Left renal pelvis (tissue), 4 donors: Measurements from ENCODE around the gene PIK3R6. TPM values are rescaled to one million over a fixed set of nuclear protein-coding genes. Genes with fewer than 3 reads are reported as not detected.

Experiments used
- DNase-seq, 4 donors: peaks; one replicate each; pipeline ENCODE4 v3.0.0-alpha.2; 2013; ENCODE audit warnings: low read depth in 4 of 4, low spot score in 3 of 4
- polyA plus RNA-seq, 4 donors: library from polyadenylated mRNA; unstranded; fragments of 120-200 nt; gene quantifications; one replicate each; pipeline ENCODE4 v1.2.1, GENCODE V29; 2013; ENCODE audit not compliant: insufficient read length in 4 of 4

The PIK3R6 gene, protein sequence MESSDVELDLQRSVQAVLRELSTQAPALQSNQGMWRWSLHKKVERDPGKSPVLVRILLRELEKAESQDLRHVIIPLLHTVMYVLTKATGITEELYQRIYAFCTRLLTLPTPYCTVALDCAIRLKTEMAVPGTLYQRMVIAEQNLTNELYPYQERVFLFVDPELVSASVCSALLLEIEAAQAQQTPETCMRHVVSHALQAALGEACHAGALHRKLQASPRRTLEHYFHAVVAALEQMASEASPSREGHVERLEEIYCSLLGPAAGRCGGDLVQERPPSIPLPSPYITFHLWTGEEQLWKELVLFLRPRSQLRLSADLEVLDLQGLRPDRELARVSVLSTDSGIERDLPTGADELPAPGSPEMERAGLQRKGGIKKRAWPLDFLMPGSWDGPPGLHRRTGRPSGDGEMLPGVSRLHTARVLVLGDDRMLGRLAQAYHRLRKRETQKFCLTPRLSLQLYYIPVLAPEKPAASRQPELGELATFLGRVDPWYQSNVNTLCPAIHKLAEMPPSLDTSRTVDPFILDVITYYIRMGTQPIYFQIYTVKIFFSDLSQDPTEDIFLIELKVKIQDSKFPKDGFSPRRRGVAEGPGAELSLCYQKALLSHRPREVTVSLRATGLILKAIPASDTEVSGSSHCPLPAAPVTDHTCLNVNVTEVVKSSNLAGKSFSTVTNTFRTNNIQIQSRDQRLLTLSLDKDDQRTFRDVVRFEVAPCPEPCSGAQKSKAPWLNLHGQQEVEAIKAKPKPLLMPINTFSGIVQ
- polyA plus RNA-seq: 1 to 10 TPM; 1.0 to 1.8 (median 1.6) TPM

DNA sequence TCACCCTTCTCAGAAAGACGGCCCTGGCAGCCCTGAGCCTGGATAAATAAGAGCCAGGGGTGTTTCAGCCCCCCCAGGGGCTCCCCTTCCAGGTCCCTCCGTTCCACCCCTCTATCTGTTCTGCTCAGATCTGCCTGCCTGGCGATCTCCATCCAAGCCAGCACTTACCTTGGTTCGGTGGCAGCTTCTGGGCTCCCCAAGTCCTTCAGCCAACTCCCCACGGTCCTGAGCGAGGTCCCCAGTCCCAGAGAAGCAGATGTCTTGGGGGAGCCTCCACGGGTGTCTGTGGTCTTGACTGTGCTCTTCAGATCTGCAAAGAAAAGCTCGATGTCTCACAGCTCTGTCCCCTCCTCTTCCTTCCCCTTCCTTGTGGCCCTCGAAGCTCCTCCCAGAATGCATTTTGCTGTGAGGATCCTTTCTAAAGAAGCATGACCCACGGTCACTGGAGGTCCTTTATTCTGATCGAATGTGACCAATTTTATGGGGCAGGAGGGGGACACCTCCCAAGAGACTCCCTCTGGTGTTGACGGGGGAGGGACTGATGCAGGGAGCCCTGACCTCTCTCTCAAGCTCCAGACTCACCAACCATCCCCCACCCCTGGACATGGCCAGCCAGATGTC, at the start of gene PIK3R6:
Gene PIK3R6 (minus strand): TSS at position 314 of the 621 bp plus-strand sequence. CDS start 17,880 bp downstream, outside the sequence.
- no peak for DNase-seq

DNA sequence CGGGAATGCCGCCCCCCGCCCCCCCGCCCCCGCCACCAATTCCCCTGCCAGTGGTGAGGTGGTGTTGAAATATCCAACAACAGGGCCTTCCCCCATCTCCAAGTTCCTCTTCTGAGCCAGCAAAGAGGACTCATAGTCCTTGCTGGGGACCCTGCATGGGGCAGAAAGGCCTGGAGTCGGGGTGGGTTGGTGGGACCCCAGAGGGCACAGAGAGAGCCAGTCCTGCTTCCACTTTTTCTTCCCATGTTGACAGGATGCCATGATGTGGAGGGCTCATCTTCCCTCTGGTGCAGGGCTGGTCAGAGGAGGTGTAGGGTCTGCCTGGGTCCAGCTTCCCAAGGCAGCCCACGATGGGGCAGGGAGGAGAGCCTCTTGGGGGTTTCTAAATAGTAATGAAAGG, 49.0 kb upstream of the PIK3R6 start:
- DNase-seq: no peak

DNA sequence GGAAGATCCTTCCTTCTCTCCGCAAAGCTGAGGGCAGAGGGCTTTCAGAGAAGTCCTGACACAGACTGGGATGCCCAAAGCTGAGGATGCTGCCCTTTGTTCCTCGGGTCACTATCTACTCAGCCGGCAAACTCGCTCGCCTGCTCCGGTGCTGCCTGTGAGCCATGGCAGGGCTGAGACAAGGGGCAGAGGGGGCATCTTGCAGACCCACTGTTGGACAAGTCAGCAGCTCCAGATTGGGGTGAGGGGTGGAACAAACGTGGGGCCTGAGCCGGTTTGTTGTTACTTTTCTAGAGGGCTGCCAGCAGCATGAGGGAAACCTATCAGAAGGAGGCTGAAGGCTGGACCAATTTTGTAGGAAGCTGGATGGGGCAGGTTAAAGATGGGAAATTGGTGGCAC, 47.1 kb upstream of the PIK3R6 start:
- no peak for DNase-seq

DNA sequence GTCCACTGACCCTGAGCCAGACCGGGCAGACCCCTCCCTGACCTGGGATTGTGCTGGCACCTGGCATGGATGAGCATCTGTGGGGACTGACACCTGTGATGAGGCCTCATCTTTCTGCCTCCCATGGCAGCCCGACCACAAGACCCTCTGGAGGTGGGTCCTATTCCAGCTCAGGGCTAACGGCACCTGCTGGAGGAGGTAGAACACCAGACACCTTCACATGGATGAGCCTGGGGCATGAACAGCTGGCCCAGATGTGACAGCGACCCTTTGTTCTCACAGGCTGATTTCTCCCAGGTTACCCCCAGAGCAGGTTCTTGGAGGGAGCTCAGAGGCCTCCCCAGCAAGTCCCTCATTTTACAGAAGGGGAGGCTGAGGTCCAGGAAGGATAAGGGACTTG, 46.4 kb upstream of the PIK3R6 start:
- no peak for DNase-seq

DNA sequence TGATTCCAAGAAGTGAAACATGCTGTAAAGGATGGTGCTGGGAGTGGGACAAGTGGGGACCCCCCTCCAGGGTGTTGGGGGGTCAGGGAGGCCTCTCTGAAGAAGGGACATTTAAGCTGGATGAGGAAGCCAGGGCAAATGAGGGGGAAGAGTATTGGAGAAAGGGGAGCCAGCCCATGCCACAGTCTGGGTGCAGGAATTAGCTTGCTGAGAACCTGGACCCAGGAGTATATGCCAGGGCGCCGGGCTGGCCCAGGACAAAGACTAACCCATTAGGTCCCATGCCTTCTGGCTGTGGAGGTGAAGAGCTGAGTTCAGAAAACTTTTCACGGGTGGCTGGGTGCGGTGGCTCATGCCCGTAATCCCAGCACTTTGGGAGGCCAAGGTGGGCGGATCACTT, 45.6 kb upstream of the PIK3R6 start:
- no peak for DNase-seq

DNA sequence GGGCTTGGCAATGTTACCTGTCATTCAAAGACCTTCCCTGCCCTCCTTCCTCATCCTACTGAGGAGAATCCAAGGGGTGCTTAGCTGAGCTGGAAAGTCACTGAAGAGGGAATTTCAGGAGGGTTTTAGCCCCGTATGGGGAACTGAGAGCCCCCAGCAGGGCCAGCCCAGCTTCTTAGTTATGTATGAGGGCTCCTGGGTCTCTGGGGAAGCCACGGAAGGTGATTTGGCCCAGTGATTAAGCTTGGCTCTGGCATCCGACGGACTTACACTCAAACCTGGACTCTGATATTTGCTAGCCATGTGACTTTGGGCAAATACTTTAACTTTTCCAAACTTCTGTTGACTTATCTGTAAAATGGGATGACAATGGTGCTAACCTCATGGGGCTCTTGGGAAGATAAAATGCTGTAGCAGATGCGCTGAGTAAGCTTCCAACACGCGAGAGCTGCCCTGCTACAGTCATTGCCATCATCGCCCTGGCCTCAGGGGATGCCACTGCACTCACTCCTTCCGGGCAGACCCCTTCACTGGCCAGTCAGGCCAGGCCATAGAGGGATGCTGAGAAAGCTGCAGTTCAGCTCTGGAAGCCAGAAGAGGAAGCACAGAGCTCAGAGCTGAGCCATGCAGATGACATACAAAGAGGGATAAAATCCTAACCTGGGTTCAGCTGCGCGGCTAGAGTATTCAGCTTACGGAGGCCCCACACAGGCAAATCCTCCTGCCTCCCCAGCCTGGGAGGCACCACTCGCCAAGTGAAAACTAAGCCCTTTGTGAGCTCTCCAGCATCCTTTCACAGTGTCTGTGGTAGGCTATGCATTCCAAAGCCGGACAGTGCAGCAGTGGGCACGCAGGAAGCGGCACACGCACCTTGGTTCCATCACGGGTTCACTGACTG, 44.9 kb upstream of the PIK3R6 start:
- no peak for DNase-seq

DNA sequence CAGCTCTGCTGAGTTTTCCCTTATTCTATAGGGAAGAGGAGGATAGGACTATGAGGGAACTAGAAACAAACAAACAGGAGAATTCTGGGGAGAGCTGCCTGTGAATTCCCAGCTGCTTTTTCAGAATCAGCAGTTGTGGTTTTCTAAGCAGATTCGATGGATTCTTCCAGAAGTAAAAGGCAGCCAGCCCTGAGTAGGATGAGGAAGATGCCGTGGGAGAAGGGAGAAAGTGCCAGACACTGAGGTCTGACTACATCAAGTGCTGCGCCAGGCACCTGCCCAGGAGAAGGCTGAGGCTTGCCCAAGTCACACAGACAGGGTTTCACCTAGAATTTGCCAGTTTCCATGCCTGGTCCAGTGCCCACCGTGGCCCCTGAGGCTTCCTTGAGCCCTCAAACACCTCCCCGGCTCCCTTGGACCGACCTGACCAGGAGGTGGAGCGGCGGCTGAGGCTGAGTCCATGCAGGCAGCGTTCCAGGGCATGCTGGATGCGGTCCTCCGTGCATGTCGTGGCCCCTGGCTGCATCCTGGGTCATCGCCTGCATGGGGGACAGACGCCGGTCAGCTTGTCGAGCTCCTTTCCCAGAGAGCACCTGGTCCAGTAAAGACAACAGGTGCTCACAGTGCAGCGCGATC, 43.6 kb upstream of the PIK3R6 start:
- no peak for DNase-seq

DNA sequence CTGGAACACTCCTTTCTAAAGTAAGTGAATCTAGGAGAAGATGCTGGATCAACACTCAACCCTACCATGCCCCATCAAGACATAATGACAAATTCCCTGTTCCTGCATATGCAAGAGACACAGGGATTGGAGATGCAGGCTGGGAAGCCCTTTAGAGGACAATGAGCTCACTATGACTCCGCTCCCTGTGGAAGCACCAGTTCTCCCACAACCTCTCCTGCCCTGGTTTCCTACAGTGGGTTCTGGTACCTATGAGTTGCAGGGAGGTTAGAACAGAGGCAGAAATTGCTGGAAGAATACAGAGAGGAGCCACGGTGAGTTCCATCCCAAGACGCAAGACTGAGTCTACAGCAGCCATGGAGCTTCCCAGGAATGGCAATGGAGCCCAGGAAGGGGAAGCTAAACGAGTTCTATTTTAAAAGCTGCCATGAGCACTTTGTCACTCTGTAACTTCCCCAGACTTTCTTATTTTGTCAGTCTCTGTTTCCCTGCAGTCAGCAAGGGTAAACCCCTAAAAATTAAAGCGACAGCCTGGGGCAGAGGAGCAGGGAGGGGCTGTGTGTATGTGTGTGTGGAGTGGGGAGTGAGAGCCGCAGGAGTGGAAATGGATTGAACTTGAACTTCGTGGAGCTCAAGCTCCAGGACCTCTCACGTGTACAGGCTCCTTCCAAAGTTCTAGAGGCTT, 42.3 kb upstream of the PIK3R6 start:
- no peak for DNase-seq

DNA sequence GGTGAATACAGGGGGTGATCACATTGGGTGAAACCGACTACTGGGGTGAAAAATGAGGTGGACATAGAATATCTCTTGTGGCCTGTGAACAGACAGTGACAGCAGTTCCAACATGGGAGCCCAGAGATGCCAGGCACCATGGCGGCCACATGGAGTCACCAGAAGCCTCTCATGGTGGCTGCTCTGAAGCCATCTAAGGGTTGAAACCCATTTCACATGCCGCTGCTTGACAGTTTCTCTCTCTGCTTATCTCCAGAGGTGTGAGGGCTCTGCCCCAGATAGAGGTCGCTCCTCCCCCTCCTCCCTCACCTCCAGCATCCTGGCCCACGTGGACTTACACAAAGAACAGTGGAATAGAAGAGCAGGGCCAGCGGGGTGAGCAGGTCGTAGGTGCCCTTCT, 37.9 kb upstream of the PIK3R6 start:
- DNase-seq: no peak

DNA sequence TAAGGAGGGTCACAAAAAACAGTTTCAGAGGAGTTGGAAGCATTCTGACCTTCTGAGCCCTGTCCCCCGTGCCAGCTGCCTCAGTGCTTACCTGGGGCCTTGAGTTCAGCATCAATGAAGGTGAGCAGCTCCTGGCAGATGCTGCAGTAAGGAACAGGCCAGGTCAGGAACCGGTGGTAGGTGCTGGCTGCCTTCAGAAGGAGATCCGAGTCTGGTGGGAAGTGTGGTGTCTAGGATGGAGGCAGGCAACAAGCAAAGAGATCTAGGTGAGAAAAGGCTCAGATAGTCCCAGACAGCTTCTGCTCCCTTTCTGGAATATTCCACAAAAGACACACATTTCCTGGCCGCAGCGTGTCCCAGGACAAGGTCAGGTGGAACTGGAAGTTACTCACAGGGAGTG, 37.2 kb upstream of the PIK3R6 start:
- DNase-seq: no peak

DNA sequence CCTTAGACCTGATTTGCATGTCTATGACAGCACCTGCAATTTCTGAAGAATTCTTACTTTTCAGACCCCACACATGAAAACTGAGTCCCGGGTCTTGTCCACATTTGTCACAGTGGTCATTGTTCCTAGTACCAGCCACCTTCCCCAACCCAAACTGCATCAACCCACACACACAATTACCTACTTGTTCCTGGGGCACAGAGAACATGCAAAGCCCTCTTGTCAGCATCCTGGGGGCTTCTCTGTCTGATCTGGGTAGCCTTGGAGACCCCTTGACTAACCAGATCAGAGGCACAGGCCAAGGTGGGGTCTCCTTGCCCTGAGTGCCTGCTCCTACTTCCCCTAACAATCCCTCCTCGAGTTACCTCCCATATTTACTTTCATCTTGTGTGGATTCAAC, 36.7 kb upstream of the PIK3R6 start:
- no peak for DNase-seq

DNA sequence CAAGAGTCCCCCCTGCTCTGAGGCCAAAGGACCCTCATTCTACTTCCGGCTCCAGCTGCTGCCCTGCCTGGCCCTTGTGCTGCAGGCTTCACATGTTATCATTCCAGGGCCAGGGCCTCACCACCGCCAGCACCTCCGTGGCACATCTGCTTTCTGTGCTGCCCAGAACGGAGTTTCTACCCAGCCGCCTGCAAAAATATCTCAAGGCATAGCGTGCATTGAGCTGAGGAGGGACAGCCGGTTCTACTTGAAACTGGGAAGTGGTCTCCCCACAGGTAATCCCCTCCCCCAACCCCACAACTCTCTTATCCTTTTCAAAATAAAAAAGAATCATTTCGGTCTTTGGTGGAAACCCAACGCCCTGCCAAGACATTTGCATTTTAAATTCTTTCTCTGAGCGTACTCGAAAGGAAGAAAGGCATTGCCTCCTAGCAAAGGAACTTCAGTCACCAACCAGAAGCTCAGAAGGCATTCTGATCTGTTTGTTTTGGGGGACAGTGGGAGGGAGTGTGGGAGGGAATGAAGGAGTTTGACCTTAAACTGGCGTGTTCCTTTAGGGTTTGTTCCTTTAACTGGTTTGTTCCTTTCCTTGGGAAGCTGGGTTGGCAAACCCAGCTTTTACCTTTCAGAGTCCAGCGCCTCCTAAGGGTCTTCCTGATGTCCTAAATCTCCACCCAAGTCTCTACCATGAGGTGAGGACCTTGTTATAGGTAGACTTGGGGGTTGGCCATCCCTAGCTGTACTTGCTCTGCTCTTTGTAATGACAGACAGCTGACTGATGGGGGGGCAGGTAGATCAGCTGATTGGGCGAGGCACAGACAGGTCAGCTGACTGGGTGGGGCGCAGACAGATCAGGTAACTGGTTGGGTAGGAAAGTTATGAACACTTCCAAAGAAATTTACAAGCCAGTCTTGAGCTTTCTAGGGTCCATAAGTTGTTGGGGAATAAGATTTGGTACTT, 33.4 kb upstream of the PIK3R6 start:
- no peak for DNase-seq

DNA sequence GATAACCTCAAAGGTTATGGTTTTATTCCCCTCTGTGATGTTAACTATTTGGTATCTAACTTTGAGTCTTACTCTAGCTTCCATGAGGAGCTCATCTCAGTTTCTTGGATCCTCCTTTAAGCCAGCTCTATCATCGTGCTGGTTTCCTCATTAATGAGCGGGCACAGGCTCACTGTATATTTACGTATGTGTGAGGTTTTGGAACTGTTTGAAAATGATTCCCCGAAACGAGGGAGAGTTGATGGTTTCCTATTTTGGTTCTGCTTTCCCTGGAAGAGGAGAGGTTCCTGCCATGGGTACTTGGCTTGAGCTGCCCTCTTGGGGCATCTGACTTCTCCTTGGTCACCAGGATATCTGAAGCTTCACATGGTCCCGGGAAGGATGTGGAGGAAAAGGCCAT, 32.7 kb upstream of the PIK3R6 start:
- DNase-seq: no peak

DNA sequence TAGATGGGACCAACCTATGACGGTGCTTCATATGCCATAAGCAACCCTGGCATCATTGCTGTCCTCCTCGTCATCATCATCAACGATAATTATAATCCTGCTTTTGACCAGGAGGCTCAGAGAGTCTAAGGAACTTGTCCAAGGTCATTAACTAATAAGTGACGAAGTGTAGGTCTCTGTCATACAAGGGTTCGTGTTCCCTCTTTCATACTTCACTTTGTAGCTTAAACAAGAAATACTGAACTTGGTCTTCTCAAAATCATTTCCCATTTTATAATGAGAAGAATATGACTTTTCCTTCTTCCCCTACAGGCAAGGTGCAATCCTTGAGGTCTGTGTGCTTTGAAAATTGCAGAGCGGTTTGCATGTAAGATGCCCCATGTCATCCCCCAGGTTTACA, 31.2 kb upstream of the PIK3R6 start:
- no peak for DNase-seq

DNA sequence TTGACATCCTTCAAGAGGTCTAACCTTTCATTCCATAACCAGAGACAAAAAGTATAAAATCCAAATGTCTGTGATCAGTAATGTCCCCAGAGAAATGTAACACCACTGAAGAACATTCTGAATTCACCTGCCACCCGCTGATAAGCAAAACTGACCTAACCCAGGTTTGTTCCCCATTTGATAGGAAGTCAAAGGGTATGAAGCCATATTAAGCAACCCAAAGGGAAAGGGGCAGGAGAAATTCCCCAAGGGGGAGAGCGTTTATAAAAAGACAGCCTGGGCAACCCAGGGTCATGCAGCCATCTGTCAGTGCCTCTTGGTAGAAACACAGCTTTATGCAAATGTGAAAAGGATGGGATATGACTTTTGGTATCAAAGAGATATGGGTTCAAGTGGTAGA, 30.7 kb upstream of the PIK3R6 start:
- DNase-seq: no peak

DNA sequence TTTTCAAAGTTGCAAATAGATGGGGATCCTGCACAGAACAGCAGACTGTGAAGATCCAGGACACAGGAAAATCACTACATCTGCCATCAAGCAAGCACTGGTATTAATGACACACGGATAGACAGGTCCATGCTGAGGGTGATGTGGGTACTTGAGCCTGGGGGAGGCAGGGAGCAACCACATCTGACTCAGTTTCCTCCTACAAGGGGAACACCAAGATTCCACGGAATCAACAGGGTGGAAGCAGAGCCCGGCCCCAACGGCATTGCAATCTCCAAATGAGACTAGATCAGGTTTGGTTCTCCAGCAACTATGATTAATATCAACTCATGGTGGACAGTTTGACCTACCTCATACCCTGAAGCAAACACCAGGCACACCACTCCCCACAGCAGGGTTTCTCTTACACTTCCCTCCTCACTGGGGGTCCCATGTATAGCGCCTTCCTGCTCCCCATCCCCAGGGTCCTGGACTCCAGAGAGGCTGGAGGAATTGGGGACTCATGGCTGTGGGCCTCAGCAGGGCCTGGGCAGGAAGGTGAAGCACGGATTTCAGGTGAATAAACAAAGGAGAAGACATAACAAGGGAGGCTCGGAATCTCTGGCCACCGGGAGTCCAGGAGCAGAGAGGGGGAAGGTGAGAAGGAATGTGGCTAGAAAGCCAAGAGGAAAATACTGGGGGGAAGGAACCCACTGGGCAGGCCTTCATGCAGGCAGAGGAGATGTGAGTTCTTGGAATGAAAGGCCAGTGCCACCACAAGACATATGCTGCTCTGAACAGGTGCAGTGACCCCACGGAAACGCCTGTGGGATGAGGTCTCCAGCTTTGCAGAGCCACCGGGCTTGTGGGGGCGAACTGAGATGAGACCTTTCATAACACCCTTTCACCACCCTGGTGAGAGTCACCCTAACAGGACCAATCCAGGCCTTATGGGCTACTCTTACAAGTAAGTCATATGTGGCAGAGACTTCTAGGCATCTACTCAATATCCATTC, 29.5 kb upstream of the PIK3R6 start:
- no peak for DNase-seq

DNA sequence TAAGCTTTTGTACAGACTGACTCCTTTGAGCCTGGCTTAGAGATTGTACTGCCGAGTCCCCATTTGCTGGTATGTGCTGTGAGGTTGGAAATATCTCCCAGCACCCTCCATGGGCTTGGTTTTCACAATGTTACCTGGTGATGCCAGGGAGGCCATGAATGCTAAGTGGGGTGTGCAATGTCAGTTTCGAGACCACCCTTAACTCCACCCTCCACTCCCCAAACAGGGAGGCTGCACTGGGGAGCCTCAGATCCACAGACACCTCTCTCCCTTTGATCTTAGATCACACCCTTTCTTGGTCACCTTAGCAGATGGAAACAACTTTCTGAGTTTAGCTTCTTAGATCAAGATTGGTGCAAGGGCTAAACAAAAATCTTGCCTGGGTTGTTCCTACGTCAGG, 28.6 kb upstream of the PIK3R6 start:
- no peak for DNase-seq
